ENCODE measurements around the gene AMBRA1.

DNA sequence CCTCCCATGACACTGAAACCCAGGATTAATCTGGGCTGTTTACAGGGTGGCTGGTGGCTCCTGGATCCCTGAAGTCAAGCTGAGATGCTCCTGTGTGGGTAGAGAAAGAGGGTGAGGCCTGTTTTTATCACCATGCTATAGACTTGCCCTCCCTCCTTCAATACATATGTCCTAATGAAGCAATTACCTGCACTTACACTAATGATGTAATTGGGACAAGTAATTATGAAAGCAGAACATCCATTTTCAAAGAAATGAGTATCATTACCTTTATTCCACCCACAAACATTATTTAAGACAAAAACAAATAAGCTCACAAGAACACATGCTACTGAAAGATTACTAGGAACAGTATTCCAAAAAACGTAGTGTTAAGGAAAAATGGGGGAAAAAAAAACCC, 138.0 kb downstream of the AMBRA1 start:
- TF ChIP-seq, protein P1, sequence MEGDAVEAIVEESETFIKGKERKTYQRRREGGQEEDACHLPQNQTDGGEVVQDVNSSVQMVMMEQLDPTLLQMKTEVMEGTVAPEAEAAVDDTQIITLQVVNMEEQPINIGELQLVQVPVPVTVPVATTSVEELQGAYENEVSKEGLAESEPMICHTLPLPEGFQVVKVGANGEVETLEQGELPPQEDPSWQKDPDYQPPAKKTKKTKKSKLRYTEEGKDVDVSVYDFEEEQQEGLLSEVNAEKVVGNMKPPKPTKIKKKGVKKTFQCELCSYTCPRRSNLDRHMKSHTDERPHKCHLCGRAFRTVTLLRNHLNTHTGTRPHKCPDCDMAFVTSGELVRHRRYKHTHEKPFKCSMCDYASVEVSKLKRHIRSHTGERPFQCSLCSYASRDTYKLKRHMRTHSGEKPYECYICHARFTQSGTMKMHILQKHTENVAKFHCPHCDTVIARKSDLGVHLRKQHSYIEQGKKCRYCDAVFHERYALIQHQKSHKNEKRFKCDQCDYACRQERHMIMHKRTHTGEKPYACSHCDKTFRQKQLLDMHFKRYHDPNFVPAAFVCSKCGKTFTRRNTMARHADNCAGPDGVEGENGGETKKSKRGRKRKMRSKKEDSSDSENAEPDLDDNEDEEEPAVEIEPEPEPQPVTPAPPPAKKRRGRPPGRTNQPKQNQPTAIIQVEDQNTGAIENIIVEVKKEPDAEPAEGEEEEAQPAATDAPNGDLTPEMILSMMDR (conservative IDR thresholded peaks at IDR 0.05; ENCODE audit: low read length), result no peak
- TF ChIP-seq EZH2phosphoT487 (IDR thresholded peaks at IDR 0.05; ENCODE audit: borderline replicate concordance, low read depth, low read length), result no peak
